K562 (cell line): ENCODE data around the gene MARCHF3. TPM values are rescaled to one million over a fixed set of nuclear protein-coding genes. Genes with fewer than 3 reads are reported as not detected.

ENCODE experiments used
- AFF4 ChIP-seq: sonication (generic); formaldehyde crosslinking; IDR thresholded peaks from 2 replicates; pipeline ENCODE4 v1.8.0; 2023; ENCODE audit warnings: mild to moderate bottlenecking, missing genetic modification reagents
- ARNT ChIP-seq, 2 experiments: fragments of 450-650 bp; IDR thresholded peaks; 2 replicates each; pipeline ENCODE4 v1.6.1; 2016; ENCODE audit warnings: mild to moderate bottlenecking in 1 of 2
- BCLAF1 ChIP-seq, 2 experiments: fragments of 450-650 bp in 1 of 2; IDR thresholded peaks; 2 replicates each; pipeline ENCODE4 v1.6.1; 2011 to 2017; ENCODE audit warnings: low read depth in 2 of 2, antibody characterized with exemption in 1 of 2, borderline replicate concordance in 1 of 2, low read length in 1 of 2, mild to moderate bottlenecking in 1 of 2, mixed read lengths in 1 of 2; ENCODE audit not compliant: control insufficient read depth in 1 of 2
- CBX3 ChIP-seq, 2 experiments: IDR thresholded peaks; 1 replicate in 1 of 2; 2 replicates in 1 of 2; pipeline ENCODE4 v1.6.1; 2012; ENCODE audit warnings: inconsistent platforms in 2 of 2, low read length in 2 of 2, borderline replicate concordance in 1 of 2, control low read depth in 1 of 2
- HDAC3 ChIP-seq: fragments of 450-650 bp; IDR thresholded peaks from 2 replicates; pipeline ENCODE4 v1.6.1; 2018; ENCODE audit warnings: borderline replicate concordance, mild to moderate bottlenecking, moderate library complexity; ENCODE audit not compliant: partially characterized antibody
- MECOM ChIP-seq: fragments of 250-450 bp; sonication (Bioruptor Pico); IDR thresholded peaks from 2 replicates; pipeline ENCODE4 v1.8.0; 2022; ENCODE audit warnings: inconsistent platforms
- NFATC3 ChIP-seq: fragments of 450-650 bp; IDR thresholded peaks from 2 replicates; pipeline ENCODE4 v1.6.1; 2017; ENCODE audit warnings: mild to moderate bottlenecking
- OTX1 ChIP-seq: fragments of 450-650 bp; formaldehyde crosslinking; IDR thresholded peaks from 2 replicates; pipeline ENCODE4 v1.4.0; 2022; ENCODE audit warnings: mild to moderate bottlenecking
- PCBP1 ChIP-seq: fragments of 200-400 bp; formaldehyde crosslinking; IDR thresholded peaks from 2 replicates; pipeline ENCODE4 v1.6.1; 2018; ENCODE audit warnings: mild to moderate bottlenecking, low read depth, low read length; ENCODE audit not compliant: poor library complexity, severe bottlenecking
- POLR2AphosphoS2 ChIP-seq: IDR thresholded peaks from 2 replicates; pipeline ENCODE4 v1.6.1; 2012; ENCODE audit warnings: low read length, improper control_type of control experiment
- POLR3A ChIP-seq: IDR thresholded peaks from 2 replicates; pipeline ENCODE4 v1.6.1; 2011; ENCODE audit warnings: borderline replicate concordance, mild to moderate bottlenecking, moderate library complexity; ENCODE audit not compliant: insufficient read length, insufficient read depth; ENCODE audit errors: extremely low read depth
- SUPT5H ChIP-seq: fragments of 450-650 bp; IDR thresholded peaks from 2 replicates; pipeline ENCODE4 v1.6.1; 2016
- TAF1 ChIP-seq: IDR thresholded peaks from 2 replicates; pipeline ENCODE4 v1.6.1; 2011; ENCODE audit warnings: mild to moderate bottlenecking, low read length, moderate library complexity; ENCODE audit not compliant: insufficient read depth, control insufficient read depth, severe bottlenecking; ENCODE audit errors: extremely low read depth
- TSHZ1 ChIP-seq: fragments of 250-450 bp; sonication (Bioruptor Pico); IDR thresholded peaks from 2 replicates; pipeline ENCODE4 v1.4.0; 2020; ENCODE audit warnings: mild to moderate bottlenecking, moderate library complexity
- ZNF165 ChIP-seq: fragments of 250-450 bp; sonication (Bioruptor Pico); IDR thresholded peaks from 2 replicates; pipeline ENCODE4 v1.4.0; 2020; ENCODE audit warnings: borderline replicate concordance
- ZNF444 ChIP-seq: fragments of 250-450 bp; sonication (Bioruptor Pico); IDR thresholded peaks from 2 replicates; pipeline ENCODE4 v1.4.0; 2020; ENCODE audit warnings: mild to moderate bottlenecking, moderate library complexity
- polyA plus RNA-seq, 8 experiments: library from polyadenylated mRNA; depleted of rRNA in 4 of 8; stranded (reverse) in 5 of 8; unstranded in 3 of 8; fragments of >200 nt; fragmentation: Nextera tagmentation in 2 of 8; fragmentation: Illumina TruSeq in 1 of 8; extraction: Ambion mirVana in 2 of 8; extraction: Trizol in 1 of 8; gene quantifications; 2 replicates each; pipeline versions ENCODE4 v1.2.1 to v1.2.3, GENCODE V29; 2011 to 2014; ENCODE audit warnings: inconsistent platforms in 1 of 8, missing spikeins in 1 of 8
- total RNA-seq, 7 experiments: library from RNA; depleted of rRNA in 6 of 7; stranded (reverse); fragments of >200 nt in 6 of 7; fragmentation: Illumina TruSeq in 2 of 7; extraction: Trizol in 2 of 7; gene quantifications; 2 replicates each; pipeline versions ENCODE4 v1.2.1 to v1.2.3, GENCODE V29; 2011 to 2021; ENCODE audit warnings: low replicate concordance in 1 of 7

MARCHF3 gene
- total and polyA plus RNA-seq, 9 of the 15 experiments (the other 6 are each of a cell fraction or from before 2014, with no cell fraction given): 5.6 to 37.4 (median 16.5) TPM

GRCh38 chr5:126976520-126977172 lies 53.7 kb downstream of the MARCHF3 start (continued):
- 0 out of 2 replicates have a peak, but pooled peaks have one; percentile 68 for TF ChIP-seq AFF4 (CRISPR knock-in tag)
- TF ChIP-seq SUPT5H: no peak
- TF ChIP-seq ZNF165: no peak
- peak; percentile 57 to 72; a peak in 3 of 4 replicates for TF ChIP-seq ARNT (IDR thresholded peaks at IDR 0.05)
- TF ChIP-seq NFATC3: no peak
- no peak for TF ChIP-seq PCBP1
- TF ChIP-seq ZNF444 (CRISPR knock-in tag): 0 out of 2 replicates have a peak, but pooled peaks have one; percentile 19
- TF ChIP-seq POLR3A: no peak
- TF ChIP-seq BCLAF1 (IDR thresholded peaks at IDR 0.05; ENCODE audit: borderline replicate concordance in 1 of 2, control insufficient read depth in 1 of 2, low read depth in 2 of 2, low read length in 1 of 2): no peak
- TF ChIP-seq TSHZ1 (CRISPR knock-in tag): no peak
- TF ChIP-seq CBX3 (IDR thresholded peaks at IDR 0.05; ENCODE audit: borderline replicate concordance in 1 of 2, low read length in 2 of 2): peak in 1 of 2 experiments; percentile 72; a peak in 2 of 3 replicates
- peak; percentile 44 for TF ChIP-seq TAF1
- TF ChIP-seq HDAC3: peak; percentile 82
- no peak for TF ChIP-seq POLR2AphosphoS2
- no peak for TF ChIP-seq OTX1
- peak; percentile 70; the same call in 1 of the 2 replicates for TF ChIP-seq MECOM (CRISPR knock-in tag)
